GM12878 (cell line): ENCODE results near the gene DKK3.

ENCODE experiments used
- CBX5 ChIP-seq: sonication (generic); IDR thresholded peaks from 2 replicates; pipeline ENCODE4 v1.6.1; 2016; ENCODE audit warnings: low read depth, moderate library complexity, mild to moderate bottlenecking, inconsistent platforms
- STAT1 ChIP-seq: fragments of 450-650 bp; conservative IDR thresholded peaks from 2 replicates; pipeline ENCODE4 v1.6.1; 2014; ENCODE audit warnings: antibody characterized with exemption, mild to moderate bottlenecking
- TF ChIP-seq, protein P1 (sequence below), 3 experiments: IDR thresholded peaks in 2 of 3; conservative IDR thresholded peaks in 1 of 3; 2 replicates each; pipeline ENCODE4 v1.5.1; 2011; ENCODE audit warnings: low read depth in 3 of 3, low read length in 3 of 3, mild to moderate bottlenecking in 3 of 3, control low read depth in 2 of 3, moderate library complexity in 2 of 3, inconsistent platforms in 1 of 3, mixed read lengths in 1 of 3; ENCODE audit not compliant: control insufficient read depth in 2 of 3, insufficient read depth in 1 of 3; ENCODE audit errors: extremely low read depth in 1 of 3

DNA sequence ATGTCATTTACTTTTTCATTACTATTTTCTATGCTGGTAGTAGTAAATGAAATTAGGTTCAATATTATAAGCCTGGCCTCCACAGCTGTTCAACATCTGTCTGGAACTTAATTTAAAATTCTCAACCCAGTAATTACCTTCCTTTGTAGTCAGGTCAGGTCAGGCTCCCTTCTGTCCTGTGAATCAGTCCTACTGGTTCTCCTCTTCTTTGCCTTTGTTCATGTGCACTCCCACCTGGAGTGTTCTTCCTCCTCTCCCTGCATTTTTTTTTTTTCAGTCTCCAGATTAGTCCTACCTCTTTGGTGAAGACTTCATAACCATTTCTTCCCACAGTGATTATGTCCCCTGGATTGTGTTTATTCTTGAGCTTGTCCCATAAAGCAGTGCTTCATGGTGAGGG lies 67.9 kb downstream of the DKK3 start:
- no peak for TF ChIP-seq CBX5
- TF ChIP-seq, protein P1, sequence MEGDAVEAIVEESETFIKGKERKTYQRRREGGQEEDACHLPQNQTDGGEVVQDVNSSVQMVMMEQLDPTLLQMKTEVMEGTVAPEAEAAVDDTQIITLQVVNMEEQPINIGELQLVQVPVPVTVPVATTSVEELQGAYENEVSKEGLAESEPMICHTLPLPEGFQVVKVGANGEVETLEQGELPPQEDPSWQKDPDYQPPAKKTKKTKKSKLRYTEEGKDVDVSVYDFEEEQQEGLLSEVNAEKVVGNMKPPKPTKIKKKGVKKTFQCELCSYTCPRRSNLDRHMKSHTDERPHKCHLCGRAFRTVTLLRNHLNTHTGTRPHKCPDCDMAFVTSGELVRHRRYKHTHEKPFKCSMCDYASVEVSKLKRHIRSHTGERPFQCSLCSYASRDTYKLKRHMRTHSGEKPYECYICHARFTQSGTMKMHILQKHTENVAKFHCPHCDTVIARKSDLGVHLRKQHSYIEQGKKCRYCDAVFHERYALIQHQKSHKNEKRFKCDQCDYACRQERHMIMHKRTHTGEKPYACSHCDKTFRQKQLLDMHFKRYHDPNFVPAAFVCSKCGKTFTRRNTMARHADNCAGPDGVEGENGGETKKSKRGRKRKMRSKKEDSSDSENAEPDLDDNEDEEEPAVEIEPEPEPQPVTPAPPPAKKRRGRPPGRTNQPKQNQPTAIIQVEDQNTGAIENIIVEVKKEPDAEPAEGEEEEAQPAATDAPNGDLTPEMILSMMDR (IDR thresholded peaks at IDR 0.05 in 2 of 3, conservative IDR thresholded peaks at IDR 0.05 in 1 of 3; ENCODE audit: control insufficient read depth in 2 of 3, extremely low read depth in 1 of 3, insufficient read depth in 1 of 3, low read depth in 3 of 3, low read length in 3 of 3) = no peak
- no peak for TF ChIP-seq STAT1
